PFSK-1 (cell line): ENCODE results near the gene PRSS38. TPM values are rescaled to one million over a fixed set of nuclear protein-coding genes. Genes with fewer than 3 reads are reported as not detected.

Experiments used
- FOXP2 ChIP-seq: optimal IDR thresholded peaks from 2 replicates; pipeline ENCODE3; 2011; ENCODE audit warnings: borderline replicate concordance, control low read depth, inconsistent platforms; ENCODE audit not compliant: insufficient read depth; ENCODE audit errors: extremely low read length, extremely low read depth
- POLR2AphosphoS5 ChIP-seq: IDR thresholded peaks from 2 replicates; pipeline ENCODE4 v1.6.1; 2012; ENCODE audit warnings: low read depth, mild to moderate bottlenecking, control low read depth, low read length, moderate library complexity
- SIN3A ChIP-seq: IDR thresholded peaks from 2 replicates; pipeline ENCODE4 v1.6.1; 2012; ENCODE audit warnings: mild to moderate bottlenecking, low read length, moderate library complexity, borderline replicate concordance; ENCODE audit not compliant: insufficient read depth
- TAF1 ChIP-seq: IDR thresholded peaks from 2 replicates; pipeline ENCODE4 v1.6.1; 2012; ENCODE audit warnings: low read length, control low read depth, borderline replicate concordance; ENCODE audit not compliant: insufficient read depth
- polyA plus RNA-seq: library from polyadenylated mRNA; unstranded; fragments of >200 nt; gene quantifications from one replicate; pipeline ENCODE4 v1.2.1, GENCODE V29; 2012; ENCODE audit warnings: low read depth, missing spikeins; ENCODE audit not compliant: insufficient read length
- TF ChIP-seq, protein P1 (sequence below), 2 experiments: IDR thresholded peaks; 2 replicates each; pipeline versions ENCODE4 v1.6.1 to v1.8.0; 2011 to 2012; ENCODE audit warnings: low read depth in 2 of 2, low read length in 2 of 2, control low read depth in 1 of 2, inconsistent platforms in 1 of 2, mild to moderate bottlenecking in 1 of 2, moderate library complexity in 1 of 2; ENCODE audit not compliant: insufficient read depth in 1 of 2

Gene PRSS38
- not detected for polyA plus RNA-seq

- TF ChIP-seq, protein P1, sequence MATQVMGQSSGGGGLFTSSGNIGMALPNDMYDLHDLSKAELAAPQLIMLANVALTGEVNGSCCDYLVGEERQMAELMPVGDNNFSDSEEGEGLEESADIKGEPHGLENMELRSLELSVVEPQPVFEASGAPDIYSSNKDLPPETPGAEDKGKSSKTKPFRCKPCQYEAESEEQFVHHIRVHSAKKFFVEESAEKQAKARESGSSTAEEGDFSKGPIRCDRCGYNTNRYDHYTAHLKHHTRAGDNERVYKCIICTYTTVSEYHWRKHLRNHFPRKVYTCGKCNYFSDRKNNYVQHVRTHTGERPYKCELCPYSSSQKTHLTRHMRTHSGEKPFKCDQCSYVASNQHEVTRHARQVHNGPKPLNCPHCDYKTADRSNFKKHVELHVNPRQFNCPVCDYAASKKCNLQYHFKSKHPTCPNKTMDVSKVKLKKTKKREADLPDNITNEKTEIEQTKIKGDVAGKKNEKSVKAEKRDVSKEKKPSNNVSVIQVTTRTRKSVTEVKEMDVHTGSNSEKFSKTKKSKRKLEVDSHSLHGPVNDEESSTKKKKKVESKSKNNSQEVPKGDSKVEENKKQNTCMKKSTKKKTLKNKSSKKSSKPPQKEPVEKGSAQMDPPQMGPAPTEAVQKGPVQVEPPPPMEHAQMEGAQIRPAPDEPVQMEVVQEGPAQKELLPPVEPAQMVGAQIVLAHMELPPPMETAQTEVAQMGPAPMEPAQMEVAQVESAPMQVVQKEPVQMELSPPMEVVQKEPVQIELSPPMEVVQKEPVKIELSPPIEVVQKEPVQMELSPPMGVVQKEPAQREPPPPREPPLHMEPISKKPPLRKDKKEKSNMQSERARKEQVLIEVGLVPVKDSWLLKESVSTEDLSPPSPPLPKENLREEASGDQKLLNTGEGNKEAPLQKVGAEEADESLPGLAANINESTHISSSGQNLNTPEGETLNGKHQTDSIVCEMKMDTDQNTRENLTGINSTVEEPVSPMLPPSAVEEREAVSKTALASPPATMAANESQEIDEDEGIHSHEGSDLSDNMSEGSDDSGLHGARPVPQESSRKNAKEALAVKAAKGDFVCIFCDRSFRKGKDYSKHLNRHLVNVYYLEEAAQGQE (IDR thresholded peaks at IDR 0.05; ENCODE audit: insufficient read depth in 1 of 2, low read depth in 2 of 2, low read length in 2 of 2), result no peak
- TF ChIP-seq POLR2AphosphoS5, result no peak
- no peak for TF ChIP-seq FOXP2
- no peak for TF ChIP-seq TAF1
- TF ChIP-seq SIN3A, result no peak
These were observed at the start of gene PRSS38 for GRCh38 chr1:227815468-227816409. Gene PRSS38, plus strand, starts transcription at chr1:227815675. Its CDS starts 42 bp downstream, at chr1:227815717.

GRCh38 chr1:227766015-227766634 lies 49.4 kb upstream of the PRSS38 start:
- TF ChIP-seq TAF1 (no peak), FOXP2 (no peak), SIN3A (no peak), POLR2AphosphoS5 (no peak)
- TF ChIP-seq, protein P1 (IDR thresholded peaks at IDR 0.05; ENCODE audit: insufficient read depth in 1 of 2, low read depth in 2 of 2, low read length in 2 of 2), result no peak

DNA sequence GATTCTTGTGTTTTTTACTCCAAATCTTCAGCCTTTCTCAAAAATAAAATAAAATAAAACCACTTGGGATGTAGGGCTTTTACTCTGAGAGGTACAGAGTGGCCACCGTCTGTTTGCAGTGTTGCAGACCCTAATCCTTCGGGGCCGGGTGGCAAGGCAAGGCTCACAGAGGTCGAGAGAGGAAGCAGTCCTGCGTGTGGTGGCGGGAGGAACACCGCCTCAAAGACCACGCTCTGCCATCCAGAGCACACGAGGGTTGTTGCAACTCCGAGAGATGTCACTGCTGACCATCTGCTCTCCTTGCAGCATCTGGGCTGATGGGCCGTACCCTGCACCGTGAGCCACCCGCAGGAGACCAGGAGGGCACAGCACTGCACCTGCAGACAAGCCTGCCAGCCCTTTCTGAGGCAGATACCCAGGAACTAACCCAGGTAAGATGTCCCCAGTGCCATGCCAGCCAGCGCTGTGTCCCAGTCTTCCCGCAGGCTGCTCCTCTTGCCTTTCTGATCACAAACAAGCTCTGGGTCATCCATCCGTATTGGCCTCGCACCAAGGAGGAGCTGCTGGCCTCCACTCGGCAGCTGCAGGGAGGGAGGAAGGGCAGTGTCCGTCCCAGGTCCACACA lies 48.7 kb upstream of the PRSS38 start:
- TF ChIP-seq, protein P1 (IDR thresholded peaks at IDR 0.05; ENCODE audit: insufficient read depth in 1 of 2, low read depth in 2 of 2, low read length in 2 of 2), result no peak
- no peak for TF ChIP-seq POLR2AphosphoS5

DNA sequence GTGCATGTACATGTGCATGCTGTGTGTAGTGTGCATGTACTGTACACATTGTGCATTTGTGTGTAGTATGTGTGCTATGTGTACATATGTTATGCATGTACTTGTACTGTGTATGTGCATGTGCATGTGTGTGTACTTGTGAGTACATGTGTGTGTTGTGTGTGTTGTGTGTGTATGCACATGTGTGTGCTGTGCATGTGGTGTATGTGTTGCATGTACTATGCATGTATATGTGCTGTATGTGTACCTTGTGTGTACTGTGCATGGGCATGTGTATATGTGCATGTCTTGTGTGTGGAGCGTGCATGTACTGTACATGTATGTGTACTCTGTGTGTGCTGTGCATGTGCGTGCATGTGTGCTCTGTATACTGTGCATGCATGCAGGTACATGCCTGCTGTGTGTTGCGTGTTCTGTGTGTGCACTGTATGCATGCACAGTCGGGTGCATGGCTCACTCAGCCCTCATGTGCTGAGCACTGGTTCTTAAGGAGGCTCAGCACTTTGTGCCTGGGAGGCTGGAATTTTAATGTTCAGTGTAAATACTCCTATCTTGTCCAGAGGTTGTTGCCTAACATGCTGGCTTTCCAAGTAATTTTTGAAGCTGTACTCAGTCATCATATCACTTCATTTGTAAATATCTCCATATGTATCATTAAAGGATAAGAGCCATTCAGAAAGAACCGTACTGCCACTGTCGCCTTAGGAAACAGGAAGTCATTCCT lies 47.9 kb upstream of the PRSS38 start:
- TF ChIP-seq SIN3A (no peak), FOXP2 (no peak), POLR2AphosphoS5 (no peak), TAF1 (no peak)
- TF ChIP-seq, protein P1 (IDR thresholded peaks at IDR 0.05; ENCODE audit: insufficient read depth in 1 of 2, low read depth in 2 of 2, low read length in 2 of 2), result no peak
